Ovary (tissue), 3 donors: ENCODE measurements around the gene PATJ.

ENCODE experiments used
- EP300 ChIP-seq: sonication (generic); formaldehyde crosslinking; IDR thresholded peaks from one replicate; pipeline ENCODE4 v1.6.1; 2017; ENCODE audit warnings: antibody characterized with exemption
- POLR2A ChIP-seq: fragments of 450-650 bp; IDR thresholded peaks from one replicate; pipeline ENCODE4 v1.6.1; 2017; ENCODE audit warnings: antibody characterized with exemption, mild to moderate bottlenecking, moderate library complexity
- TF ChIP-seq, protein P1 (sequence below), 3 donors: fragments of 450-650 bp in 2 of 3; fragments of 200-600 bp in 1 of 3; IDR thresholded peaks; one replicate each; pipeline versions ENCODE4 v1.5.1 to v1.8.0; 2016 to 2022; ENCODE audit warnings: antibody characterized with exemption in 3 of 3, mild to moderate bottlenecking in 1 of 3
- donor health status: DM: no; HTN: no; CAD: no.

DNA sequence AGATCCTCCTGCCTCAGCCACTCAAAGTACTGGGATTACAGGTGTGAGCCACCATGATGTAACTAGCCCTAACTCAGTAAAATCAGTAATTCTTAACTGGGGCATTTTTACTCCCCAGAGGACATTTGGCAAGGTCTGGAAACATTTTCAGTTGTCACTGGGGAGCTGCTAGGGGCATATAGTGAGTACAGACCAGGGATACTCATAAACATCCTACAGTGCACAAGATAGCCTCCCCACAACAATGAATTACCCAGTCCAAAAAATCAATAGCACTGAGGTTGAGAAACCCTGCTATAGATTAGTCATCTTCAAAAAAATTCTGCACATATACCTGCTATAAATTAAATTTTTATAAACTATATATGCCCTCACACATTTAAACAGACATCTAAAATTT is 30.3 kb upstream of the PATJ start:
- TF ChIP-seq POLR2A: no peak
- TF ChIP-seq, protein P1, sequence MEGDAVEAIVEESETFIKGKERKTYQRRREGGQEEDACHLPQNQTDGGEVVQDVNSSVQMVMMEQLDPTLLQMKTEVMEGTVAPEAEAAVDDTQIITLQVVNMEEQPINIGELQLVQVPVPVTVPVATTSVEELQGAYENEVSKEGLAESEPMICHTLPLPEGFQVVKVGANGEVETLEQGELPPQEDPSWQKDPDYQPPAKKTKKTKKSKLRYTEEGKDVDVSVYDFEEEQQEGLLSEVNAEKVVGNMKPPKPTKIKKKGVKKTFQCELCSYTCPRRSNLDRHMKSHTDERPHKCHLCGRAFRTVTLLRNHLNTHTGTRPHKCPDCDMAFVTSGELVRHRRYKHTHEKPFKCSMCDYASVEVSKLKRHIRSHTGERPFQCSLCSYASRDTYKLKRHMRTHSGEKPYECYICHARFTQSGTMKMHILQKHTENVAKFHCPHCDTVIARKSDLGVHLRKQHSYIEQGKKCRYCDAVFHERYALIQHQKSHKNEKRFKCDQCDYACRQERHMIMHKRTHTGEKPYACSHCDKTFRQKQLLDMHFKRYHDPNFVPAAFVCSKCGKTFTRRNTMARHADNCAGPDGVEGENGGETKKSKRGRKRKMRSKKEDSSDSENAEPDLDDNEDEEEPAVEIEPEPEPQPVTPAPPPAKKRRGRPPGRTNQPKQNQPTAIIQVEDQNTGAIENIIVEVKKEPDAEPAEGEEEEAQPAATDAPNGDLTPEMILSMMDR (IDR thresholded peaks at IDR 0.05): no peak
- no peak for TF ChIP-seq EP300
